ENCODE data around the gene HOXA9.

HOXA9 gene

DNA sequence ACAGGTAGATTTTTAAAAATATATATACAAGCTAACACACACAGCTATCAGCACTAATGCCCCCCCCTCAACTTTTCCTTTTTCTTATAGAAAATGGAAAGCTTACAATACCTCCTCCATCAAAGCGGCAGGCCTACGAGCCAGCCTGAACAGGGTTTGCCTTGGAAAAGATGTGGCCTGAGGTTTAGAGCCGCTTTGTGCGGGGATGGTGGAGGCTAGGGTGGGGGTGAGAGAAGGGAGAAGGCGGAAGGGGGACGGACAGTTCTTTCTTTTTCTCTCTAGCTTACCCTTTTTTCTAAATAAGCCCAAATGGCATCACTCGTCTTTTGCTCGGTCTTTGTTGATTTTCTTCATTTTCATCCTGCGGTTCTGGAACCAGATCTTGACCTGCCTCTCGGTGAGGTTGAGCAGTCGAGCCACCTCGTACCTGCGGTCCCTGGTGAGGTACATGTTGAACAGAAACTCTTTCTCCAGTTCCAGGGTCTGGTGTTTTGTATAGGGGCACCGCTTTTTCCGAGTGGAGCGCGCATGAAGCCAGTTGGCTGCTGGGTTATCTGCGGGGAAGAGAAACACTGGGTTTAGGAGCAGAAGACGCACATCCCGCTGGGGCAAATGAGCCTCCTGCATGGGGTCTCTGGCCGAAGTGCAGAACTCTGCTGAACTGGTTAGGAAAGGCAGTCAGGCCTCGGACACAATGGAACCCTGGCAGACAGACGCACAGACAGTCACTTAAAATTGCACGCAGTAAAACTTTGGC lies 1.9 kb downstream of the HOXA9 start:
- DNase-seq (ENCODE audit: low spot score): no peak

DNA sequence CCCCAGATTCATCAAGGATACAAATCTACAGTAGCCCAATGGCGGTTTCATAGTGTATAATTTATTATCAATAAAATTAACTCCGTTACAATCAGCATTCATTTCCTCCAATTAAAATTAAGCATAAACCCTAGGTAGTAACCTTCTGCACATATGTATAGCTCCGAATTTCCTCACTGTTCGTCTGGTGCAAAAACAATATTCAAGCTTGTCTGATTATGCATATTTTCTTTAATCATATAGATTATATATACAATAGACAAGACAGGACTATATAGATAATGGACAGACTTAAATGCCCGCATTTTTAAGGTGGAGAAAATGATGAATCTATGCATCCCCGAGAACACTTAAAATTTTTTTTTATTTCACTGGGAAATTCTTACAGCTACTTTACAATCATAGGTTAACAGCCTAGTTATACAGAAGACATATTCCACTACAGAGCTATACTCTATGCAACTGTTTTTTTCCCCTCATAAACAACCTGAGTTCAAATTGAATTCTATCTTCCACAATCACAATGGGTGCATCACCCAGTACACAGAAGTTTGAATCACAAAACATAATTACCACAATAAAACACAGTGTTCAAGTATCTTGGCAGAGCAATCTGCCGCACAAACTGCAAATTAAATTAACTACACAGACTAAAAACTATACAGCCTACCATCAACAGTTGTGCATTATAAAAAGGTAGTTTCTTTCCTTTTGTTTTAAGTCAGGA lies 2.6 kb downstream of the HOXA9 start:
- no peak for DNase-seq (ENCODE audit: low spot score)

DNA sequence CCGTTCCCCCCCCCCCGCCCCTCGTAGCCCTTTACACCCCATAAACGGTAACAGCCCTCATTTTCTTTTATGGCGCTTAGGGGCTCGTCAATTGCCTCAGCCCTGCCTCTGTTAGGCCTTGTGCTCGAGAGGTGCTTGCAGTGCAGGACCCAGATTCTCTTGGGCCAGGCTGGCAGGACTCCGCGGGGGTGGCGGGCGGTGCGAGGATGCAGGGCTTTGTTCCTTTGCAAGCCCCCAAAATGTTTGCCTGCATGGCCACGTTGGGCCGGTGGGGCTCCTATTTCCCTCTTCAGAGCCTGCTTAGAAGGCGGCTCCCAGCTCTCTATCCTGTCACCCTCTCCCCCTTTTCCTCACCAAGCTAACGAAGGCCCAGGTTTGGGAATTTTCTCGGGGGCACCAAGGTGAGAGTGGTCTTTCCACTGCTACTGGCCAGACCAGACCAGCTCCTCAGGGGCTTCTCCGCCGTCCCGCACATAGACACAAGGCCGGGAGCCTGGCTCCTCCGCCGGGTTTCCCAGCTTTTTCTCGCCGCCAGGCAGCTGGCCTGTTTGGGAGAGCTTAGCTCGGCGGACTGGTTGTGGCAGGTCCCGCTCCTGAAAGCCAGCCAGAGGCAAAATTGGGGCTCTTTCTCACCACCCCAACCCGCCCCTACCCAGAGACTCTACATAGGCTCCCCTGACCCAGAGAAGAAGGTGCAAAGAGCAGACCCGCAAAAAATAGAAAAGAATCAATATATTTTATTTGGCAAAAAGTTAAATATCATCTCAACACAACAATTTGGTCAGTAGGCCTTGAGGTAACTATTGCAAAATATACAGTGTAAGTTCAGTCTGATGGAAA lies 3.4 kb downstream of the HOXA9 start:
- no peak for DNase-seq (ENCODE audit: low spot score)

- DNase-seq (ENCODE audit: low spot score): no peak
These were observed 4.1 kb downstream of the HOXA9 start for GRCh38 chr7:27161214-27161720.

DNA sequence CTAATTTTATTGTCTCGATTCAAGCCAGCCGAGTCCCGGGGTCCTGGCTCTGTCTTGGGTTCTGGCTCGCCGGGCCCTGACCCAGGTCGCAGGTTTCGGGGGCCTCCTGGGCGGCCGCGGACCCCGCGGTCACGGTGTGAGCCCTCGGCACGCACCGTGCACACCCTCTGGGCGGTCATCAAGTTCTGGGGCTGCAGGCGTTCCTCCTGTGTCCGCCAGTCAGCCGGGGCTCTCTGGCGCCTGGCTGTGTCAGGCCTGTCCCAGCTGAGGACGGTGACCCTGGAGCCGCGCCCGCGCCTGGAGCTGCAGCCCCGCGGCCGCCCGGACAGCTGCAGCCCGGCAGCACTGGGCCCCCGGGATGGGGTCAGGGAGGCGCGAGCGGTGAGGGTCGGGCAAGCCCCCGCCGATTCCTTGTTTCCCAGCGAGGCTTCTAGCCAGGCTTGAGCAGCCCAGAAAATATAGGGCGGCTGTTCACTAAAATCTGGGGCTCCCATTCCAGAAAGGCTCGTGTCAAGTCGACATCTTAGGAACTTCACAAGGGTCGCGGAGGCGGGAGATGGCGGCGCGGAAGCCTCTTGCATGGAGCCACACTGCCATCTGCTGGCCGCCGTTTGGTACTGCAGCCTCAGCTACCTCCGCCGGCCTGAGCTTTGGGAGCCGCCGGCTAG lies 4.7 kb downstream of the HOXA9 start:
- peak; percentile 88 for DNase-seq (ENCODE audit: low spot score)

GRCh38 chr7:27160145-27160545 lies 5.2 kb downstream of the HOXA9 start:
- no peak for DNase-seq (ENCODE audit: low spot score)

DNA sequence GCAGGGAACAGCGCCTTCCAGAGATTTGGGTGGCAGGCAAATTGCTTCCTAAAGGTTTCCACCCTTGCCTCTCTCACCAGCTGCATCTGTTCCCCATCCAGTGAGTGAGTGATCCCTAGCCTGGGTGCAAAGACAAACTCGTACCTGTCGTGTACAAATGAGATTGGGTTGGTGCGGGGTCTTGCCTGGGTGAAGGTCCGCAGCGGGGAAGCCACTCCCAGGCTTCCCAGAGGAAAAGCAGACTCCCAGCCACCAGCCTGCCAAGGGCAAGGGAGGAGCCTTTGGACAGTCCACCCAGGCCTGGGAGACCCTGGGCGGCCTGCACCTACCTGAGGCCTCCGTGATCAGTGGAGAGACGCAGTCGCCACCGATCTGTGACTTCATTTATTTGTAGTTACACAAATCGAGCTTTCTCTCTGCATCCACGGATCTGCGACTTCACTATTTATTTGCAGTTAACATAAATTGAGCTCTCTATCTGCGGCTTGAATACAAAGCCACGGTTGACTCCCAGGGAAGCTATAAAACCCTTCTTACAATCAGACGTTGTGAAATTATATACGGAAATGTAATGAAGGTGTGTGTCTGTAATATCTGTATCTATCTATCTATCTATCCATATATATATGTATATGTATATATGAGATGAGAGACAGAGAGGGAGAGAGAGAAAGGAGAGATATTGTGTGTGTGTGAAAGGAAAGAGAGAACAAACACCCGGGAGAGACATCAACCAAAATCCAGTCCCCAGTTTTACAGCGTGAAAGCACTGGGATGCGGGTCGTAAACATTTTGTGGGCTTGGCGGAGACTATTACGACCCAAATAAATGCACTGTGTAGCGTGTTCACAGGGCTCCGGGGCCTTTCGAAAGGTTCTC lies 5.8 kb downstream of the HOXA9 start:
- DNase-seq (ENCODE audit: low spot score): no peak

GRCh38 chr7:27158436-27159265 lies 6.7 kb downstream of the HOXA9 start:
- no peak for DNase-seq (ENCODE audit: low spot score)

DNA sequence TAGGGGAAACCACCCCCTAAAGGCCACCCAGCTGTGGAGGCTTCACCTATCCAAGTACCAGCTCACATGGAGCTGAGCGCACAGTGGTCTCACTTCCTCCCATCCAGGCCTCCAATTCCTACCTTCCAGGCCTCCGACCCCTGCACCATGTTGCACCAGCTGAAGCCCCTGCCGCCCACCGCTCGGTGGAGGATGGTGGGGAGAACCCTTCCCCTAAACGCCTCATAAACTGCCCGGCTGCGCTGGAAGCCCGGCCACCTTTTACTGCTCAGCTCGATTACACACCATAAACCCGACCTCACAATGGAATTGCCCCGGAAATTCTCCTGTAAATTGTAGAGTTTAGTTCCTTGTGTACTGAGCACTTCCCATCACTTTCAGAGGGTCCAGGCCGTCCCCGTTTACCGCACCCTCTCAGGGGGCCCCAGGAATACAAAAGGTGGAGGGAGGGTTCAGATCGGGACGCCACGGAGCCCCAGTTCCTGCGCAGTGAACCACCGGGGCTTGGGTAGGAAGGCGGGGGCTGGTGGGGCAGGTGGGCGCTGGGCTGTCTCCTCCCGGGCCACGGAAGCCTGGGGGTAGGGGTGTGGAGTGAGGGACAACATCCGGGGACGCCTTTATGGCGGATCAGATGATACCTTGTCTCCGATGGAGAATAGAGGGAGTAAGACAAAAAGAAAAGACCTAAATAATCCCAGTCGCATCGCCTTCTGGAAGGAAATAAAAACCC lies 7.5 kb downstream of the HOXA9 start:
- DNase-seq (ENCODE audit: low spot score): no peak

GRCh38 chr7:27156916-27157701 lies 8.2 kb downstream of the HOXA9 start:
- no peak for DNase-seq (ENCODE audit: low spot score)

- DNase-seq (ENCODE audit: low spot score): no peak
These were observed 8.8 kb downstream of the HOXA9 start, which contains the start of gene HOXA7 for GRCh38 chr7:27156508-27156898. Gene HOXA7 (minus strand): TSS chr7:27156675. CDS start chr7:27156545, 130 bp downstream.

DNA sequence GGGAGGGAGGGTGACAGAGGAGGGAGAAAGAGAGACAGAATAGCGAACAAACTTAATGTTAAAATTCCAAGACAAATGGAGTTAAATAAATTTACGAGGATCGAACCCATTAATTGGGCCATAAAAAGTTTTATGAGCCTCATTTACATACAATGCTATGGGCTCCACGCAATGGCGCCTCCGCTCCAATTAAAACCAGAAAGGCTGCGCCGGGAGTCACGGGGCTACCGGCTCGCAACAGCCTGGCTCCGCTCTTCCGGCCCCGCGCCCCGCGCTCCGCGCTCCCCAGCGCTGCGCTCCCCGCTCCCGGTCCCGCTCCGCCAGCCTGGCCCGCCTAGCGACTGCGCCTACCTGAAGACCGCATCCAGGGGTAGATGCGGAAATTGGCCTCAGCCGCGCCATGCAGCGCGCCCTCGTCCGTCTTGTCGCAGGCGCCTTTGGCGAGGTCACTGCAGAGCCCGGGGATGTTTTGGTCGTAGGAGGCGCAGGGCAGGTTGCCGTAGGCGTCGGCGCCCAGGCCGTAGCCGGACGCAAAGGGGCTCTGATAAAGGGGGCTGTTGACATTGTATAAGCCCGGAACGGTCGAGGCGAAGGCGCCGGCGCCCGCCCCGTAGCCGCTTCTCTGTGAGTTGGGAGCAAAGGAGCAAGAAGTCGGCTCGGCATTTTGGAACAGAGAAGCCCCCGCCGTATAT lies 9.4 kb downstream of the HOXA9 start:
- no peak for DNase-seq (ENCODE audit: low spot score)

- DNase-seq (ENCODE audit: low spot score): no peak
These were observed 10.2 kb downstream of the HOXA9 start for GRCh38 chr7:27154901-27155815.

DNA sequence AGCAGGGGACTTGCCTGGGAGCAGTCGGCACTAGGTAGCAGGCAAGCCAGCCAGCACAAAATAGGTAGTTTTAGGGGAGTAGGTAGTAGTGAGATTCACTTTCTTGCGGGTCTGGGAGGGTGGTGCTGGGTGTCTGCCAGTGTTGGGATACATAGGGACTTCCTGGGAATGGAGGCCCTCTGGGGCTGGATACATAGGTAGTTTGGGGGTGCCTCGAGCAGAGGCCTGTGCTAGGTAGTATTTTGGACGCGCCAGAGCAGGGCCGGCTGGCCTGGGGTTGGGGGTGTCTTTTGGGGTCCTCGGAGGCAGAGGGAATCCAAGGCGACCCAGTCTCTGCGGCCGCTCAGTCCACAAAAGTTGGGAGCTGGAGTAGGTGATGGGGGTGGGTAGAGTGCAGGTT lies 11.0 kb downstream of the HOXA9 start:
- DNase-seq (ENCODE audit: low spot score): no peak

- DNase-seq (ENCODE audit: low spot score): no peak
These were observed 11.8 kb downstream of the HOXA9 start for GRCh38 chr7:27153526-27153925.

DNA sequence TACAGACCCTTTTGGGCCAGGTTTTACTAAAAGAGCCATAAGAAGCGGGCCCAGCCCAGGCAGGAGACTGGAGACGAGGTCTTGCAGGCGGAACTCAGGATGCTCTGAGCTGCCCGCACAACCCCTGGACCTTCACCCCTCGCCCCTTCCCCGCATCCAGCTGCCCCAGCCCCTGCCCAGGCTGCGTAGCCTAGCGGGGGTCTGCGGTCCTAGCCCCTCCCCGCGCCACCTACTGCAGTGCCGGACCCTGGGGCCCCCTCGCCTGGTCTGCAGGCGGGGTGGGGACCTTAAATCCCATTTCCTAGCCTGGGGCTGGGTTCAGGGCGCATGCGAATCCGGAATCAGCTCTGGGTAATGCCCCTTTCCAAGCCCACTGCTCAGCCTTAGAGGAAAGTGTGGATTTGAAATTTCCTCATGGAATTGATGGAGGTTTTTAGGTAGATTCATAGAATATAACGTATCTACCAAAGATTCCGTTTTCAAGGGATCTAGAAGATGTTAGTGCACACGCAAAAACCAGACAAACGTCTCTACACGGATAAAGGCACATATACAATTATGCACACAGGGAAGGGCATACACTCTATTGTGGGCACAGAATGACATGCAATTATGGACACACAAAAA lies 12.4 kb downstream of the HOXA9 start:
- DNase-seq (ENCODE audit: low spot score): no peak

Data from CD4-positive, alpha-beta T cell treated with Interleukin-2 at 100 ng/mL for 4 hours (primary cell).